SK-N-SH (cell line): Measurements from ENCODE around the gene CCNY. TPM values are rescaled to one million over a fixed set of nuclear protein-coding genes. Genes with fewer than 3 reads are reported as not detected.

Experiments
- CTCF ChIA-PET: fragments of 300-600, 350-600 bp; formaldehyde crosslinking; extraction: SDS; loops from one replicate; lab custom pipeline; 2021; lab: Yijun Ruan, JAX
- POLR2A ChIA-PET: fragments of 350-600 bp; sonication (Branson Sonifier 250); formaldehyde crosslinking; extraction: SDS; loops from one replicate; lab custom pipeline; 2020; ENCODE audit warnings: antibody characterized with exemption, inconsistent platforms; lab: Yijun Ruan, JAX
- DNase-seq: peaks from one replicate; pipeline ENCODE4 v3.0.0; 2012
- H2AFZ ChIP-seq: fragments of 200-600 bp; sonication (generic); 2 replicates; pipeline ENCODE4 v1.8.1; 2016; ENCODE audit warnings: antibody characterized with exemption, mild to moderate bottlenecking, low read depth
- H3F3A ChIP-seq: fragments of 200-600 bp; sonication (generic); replicated peaks from 2 replicates; pipeline ENCODE3; 2016; ENCODE audit warnings: antibody characterized with exemption, mild to moderate bottlenecking; ENCODE audit not compliant: insufficient read depth
- H3K27ac ChIP-seq, 2 experiments: fragments of 200-500 bp in 1 of 2; fragments of 200-600 bp in 1 of 2; sonication (Bioruptor generic) in 1 of 2; sonication (generic), shearing (Covaris generic) in 1 of 2; 2 replicates each; pipeline versions ENCODE4 v1.5.1 to v1.6.1; 2014 to 2016; ENCODE audit warnings: low read depth in 2 of 2, inconsistent platforms in 1 of 2, low read length in 1 of 2, mild to moderate bottlenecking in 1 of 2, mixed read lengths in 1 of 2
- H3K27me3 ChIP-seq: fragments of 200-600 bp; sonication (generic), shearing (Covaris generic); 2 replicates; pipeline ENCODE4 v1.6.1; 2016; ENCODE audit warnings: mixed run types; ENCODE audit not compliant: insufficient read depth
- H3K36me3 ChIP-seq, 2 experiments: fragments of 200-500 bp in 1 of 2; fragments of 200-600 bp in 1 of 2; sonication (Bioruptor generic) in 1 of 2; sonication (generic) in 1 of 2; replicated peaks in 1 of 2; 2 replicates each; pipeline versions ENCODE3 to v1.5.1; 2014 to 2016; ENCODE audit warnings: low read length in 1 of 2, mild to moderate bottlenecking in 1 of 2; ENCODE audit not compliant: insufficient read depth in 2 of 2, control insufficient read depth in 1 of 2
- H3K4me1 ChIP-seq, 2 experiments: fragments of 200-500 bp in 1 of 2; fragments of 200-600 bp in 1 of 2; sonication (Bioruptor generic) in 1 of 2; sonication (generic), shearing (Covaris generic) in 1 of 2; 2 replicates each; pipeline versions ENCODE4 v1.5.1 to v1.6.1; 2014 to 2016; ENCODE audit warnings: low read depth in 1 of 2, low read length in 1 of 2, mixed run types in 1 of 2; ENCODE audit not compliant: insufficient read depth in 2 of 2, control insufficient read depth in 1 of 2
- H3K4me2 ChIP-seq: fragments of 200-600 bp; sonication (generic), shearing (Covaris generic); 2 replicates; pipeline ENCODE4 v1.6.1; 2017; ENCODE audit warnings: mixed run types
- H3K4me3 ChIP-seq, 2 experiments: fragments of 200-500 bp in 1 of 2; fragments of 200-600 bp in 1 of 2; sonication (Bioruptor generic) in 1 of 2; sonication (generic), shearing (Covaris generic) in 1 of 2; 2 replicates each; pipeline versions ENCODE4 v1.5.1 to v1.8.1; 2014 to 2016; ENCODE audit warnings: low read depth in 2 of 2, inconsistent platforms in 1 of 2, low read length in 1 of 2, mild to moderate bottlenecking in 1 of 2, mixed read lengths in 1 of 2, moderate library complexity in 1 of 2
- H3K79me2 ChIP-seq: fragments of 200-600 bp; sonication (generic); 2 replicates; pipeline ENCODE4 v1.8.1; 2017; ENCODE audit warnings: mild to moderate bottlenecking; ENCODE audit not compliant: insufficient read depth
- H3K9ac ChIP-seq: fragments of 200-600 bp; sonication (generic); 2 replicates; pipeline ENCODE4 v1.6.1; 2017; ENCODE audit warnings: mixed run types
- H3K9me2 ChIP-seq: fragments of 200-600 bp; sonication (generic); 2 replicates; pipeline ENCODE4 v1.6.1; 2017; ENCODE audit warnings: mixed run types
- H3K9me3 ChIP-seq: fragments of 200-600 bp; sonication (generic); 2 replicates; pipeline ENCODE4 v1.6.1; 2017; ENCODE audit warnings: mixed run types, mild to moderate bottlenecking, moderate library complexity
- H4K20me1 ChIP-seq: fragments of 200-600 bp; sonication (generic); 2 replicates; pipeline ENCODE4 v1.6.1; 2017; ENCODE audit warnings: mild to moderate bottlenecking, mixed run types; ENCODE audit not compliant: insufficient read depth
- EZH2phosphoT487 ChIP-seq: fragments of 200-600 bp; sonication (generic); IDR thresholded peaks from 2 replicates; pipeline ENCODE4 v1.6.1; 2017; ENCODE audit warnings: low read depth, mixed run types, mild to moderate bottlenecking, antibody characterized with exemption, moderate library complexity, borderline replicate concordance
- FOSL2 ChIP-seq: IDR thresholded peaks from 2 replicates; pipeline ENCODE4 v1.4.0; 2012; ENCODE audit warnings: low read depth, mild to moderate bottlenecking, moderate library complexity, borderline replicate concordance
- FOXM1 ChIP-seq: IDR thresholded peaks from 2 replicates; pipeline ENCODE4 v1.4.0; 2012; ENCODE audit warnings: low read depth, mild to moderate bottlenecking
- GABPA ChIP-seq: IDR thresholded peaks from 2 replicates; pipeline ENCODE4 v1.4.0; 2012; ENCODE audit warnings: low read depth, mild to moderate bottlenecking
- IRF3 ChIP-seq: fragments of 150-350 bp; IDR thresholded peaks from 2 replicates; pipeline ENCODE4 v1.6.1; 2016; ENCODE audit warnings: mild to moderate bottlenecking, low read depth, low read length
- MEF2A ChIP-seq: IDR thresholded peaks from 2 replicates; pipeline ENCODE4 v1.4.0; 2012; ENCODE audit warnings: low read depth, borderline replicate concordance
- MXI1 ChIP-seq: IDR thresholded peaks from 2 replicates; pipeline ENCODE4 v1.6.1; 2012; ENCODE audit warnings: mild to moderate bottlenecking, low read depth, low read length, improper control_type of control experiment
- NFIC ChIP-seq: IDR thresholded peaks from 2 replicates; pipeline ENCODE4 v1.4.0; 2012; ENCODE audit warnings: borderline replicate concordance
- NRF1 ChIP-seq: IDR thresholded peaks from 2 replicates; pipeline ENCODE4 v1.6.1; 2012; ENCODE audit warnings: low read depth, mild to moderate bottlenecking, low read length
- PBX3 ChIP-seq: IDR thresholded peaks from 2 replicates; pipeline ENCODE4; 2012
- POLR2AphosphoS5 ChIP-seq: IDR thresholded peaks from 2 replicates; pipeline ENCODE4 v1.6.1; 2012; ENCODE audit warnings: low read depth, low read length
- RAD21 ChIP-seq: IDR thresholded peaks from 2 replicates; pipeline ENCODE4 v1.6.1; 2012; ENCODE audit warnings: mild to moderate bottlenecking, low read length
- RCOR1 ChIP-seq: fragments of 150-350 bp; IDR thresholded peaks from 2 replicates; pipeline ENCODE4 v1.6.1; 2017; ENCODE audit warnings: antibody characterized with exemption, low read length
- SMC3 ChIP-seq: IDR thresholded peaks from 2 replicates; pipeline ENCODE4 v1.6.1; 2012; ENCODE audit warnings: low read depth, low read length, improper control_type of control experiment
- TEAD4 ChIP-seq: IDR thresholded peaks from 2 replicates; pipeline ENCODE4 v1.4.0; 2012; ENCODE audit warnings: mild to moderate bottlenecking, borderline replicate concordance; ENCODE audit not compliant: insufficient read depth
- WGBS: methylation state at CpG from one replicate; pipeline ENCODE4 v1.1.6; 2017; ENCODE audit warnings: low lambda C conversion rate; 5-methylcytosine and 5-hydroxymethylcytosine counted together
- polyA plus RNA-seq, 3 experiments: library from polyadenylated mRNA; depleted of rRNA; stranded (reverse); fragments of >200 nt; gene quantifications; 2 replicates each; pipeline ENCODE4 v1.2.3, GENCODE V29; 2012
- TF ChIP-seq, protein P1 (sequence below): fragments of 150-350 bp; IDR thresholded peaks from 2 replicates; pipeline ENCODE4 v1.6.1; 2017; ENCODE audit warnings: antibody characterized with exemption, low read length, low read depth, borderline replicate concordance

The CCNY gene
- polyA plus RNA-seq, 1 of the 3 experiments (the other 2 are of a cell fraction): 29.4 TPM

DNA sequence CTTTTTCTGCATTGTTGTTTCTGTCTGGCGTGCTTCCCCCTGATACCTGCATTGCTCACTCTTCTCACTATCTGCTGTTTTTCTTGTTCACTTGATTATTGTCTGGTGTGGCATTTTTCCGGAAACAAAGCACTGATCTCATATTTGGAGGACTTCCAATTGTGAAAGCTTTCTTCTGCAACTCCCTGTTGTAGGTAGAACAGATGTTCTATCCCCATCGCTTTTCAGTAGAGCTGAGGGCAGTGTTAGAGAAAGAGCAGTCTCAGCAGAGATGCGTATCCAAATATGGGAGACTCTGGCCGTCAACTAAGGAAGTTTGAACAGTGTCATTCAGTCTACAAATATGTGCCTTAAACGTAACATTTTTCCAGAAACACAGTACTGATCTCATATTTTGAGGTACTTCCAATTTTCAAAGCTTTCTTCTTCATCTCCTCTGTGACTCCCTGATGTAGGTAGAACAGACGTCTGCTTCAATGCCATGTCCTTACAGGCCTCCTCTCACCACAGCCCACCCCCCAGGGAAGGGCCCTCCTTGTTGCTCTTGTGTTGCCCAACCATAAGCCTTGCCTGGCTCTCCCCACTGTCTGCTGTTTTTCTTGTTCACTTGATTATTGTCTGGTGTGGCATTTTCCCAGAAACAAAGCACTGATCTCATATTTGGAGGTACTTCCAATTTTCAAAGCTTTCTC is 241.8 kb downstream of the CCNY start:
- CTCF ChIA-PET: interaction anchor here (1.6 to 11.3 kb wide), 2 partner anchors 11 to 16 kb away, joined by 6 to 68 read pairs; no protein-coding TSS in a partner anchor
- 79% methylated on average over 7 of the region's 7 CpGs for WGBS
- no peak overlapping the region for H3K4me2 ChIP-seq

GRCh38 chr10:35578618-35578956 is 242.3 kb downstream of the CCNY start:
- H3K4me3 ChIP-seq: no peak overlapping the region
- H3F3A ChIP-seq: peaks cover 4% of the 10 kb centered on the region
- no peaks in the 10 kb centered on the region for H3K9me3 ChIP-seq
- CTCF ChIA-PET: interaction anchor here (1.6 to 11.3 kb wide), 2 partner anchors 10 to 16 kb away, joined by 6 to 68 read pairs; no protein-coding TSS in a partner anchor
- H3K36me3 ChIP-seq: no peaks in the 10 kb centered on the region
- no peaks in the 10 kb centered on the region for H3K79me2 ChIP-seq
- H3K9ac ChIP-seq: no peak overlapping the region
- WGBS: 100% methylated on average over 4 of the region's 4 CpGs
- no peaks in the 10 kb centered on the region for H3K27me3 ChIP-seq
- H3K4me2 ChIP-seq: no peak overlapping the region
- no peak for DNase-seq
- H3K27ac ChIP-seq: no peak overlapping the region
- H3K9me2 ChIP-seq: no peaks in the 10 kb centered on the region
- TF ChIP-seq IRF3: no peak
- no peak for TF ChIP-seq TEAD4
- no peak for TF ChIP-seq FOSL2
- TF ChIP-seq MXI1: no peak
- TF ChIP-seq, protein P1, sequence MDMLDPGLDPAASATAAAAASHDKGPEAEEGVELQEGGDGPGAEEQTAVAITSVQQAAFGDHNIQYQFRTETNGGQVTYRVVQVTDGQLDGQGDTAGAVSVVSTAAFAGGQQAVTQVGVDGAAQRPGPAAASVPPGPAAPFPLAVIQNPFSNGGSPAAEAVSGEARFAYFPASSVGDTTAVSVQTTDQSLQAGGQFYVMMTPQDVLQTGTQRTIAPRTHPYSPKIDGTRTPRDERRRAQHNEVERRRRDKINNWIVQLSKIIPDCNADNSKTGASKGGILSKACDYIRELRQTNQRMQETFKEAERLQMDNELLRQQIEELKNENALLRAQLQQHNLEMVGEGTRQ: no peak
- no peak for TF ChIP-seq PBX3
- no peak for TF ChIP-seq RAD21
- no peak for TF ChIP-seq EZH2phosphoT487
- TF ChIP-seq RCOR1: no peak
- TF ChIP-seq FOXM1: no peak
- TF ChIP-seq POLR2AphosphoS5: no peak
- TF ChIP-seq MEF2A: no peak
- TF ChIP-seq NRF1: no peak
- no peak for TF ChIP-seq SMC3
- no peak for TF ChIP-seq NFIC
- TF ChIP-seq GABPA: no peak
- TF ChIP-seq, all 33 proteins: peak for 0
- Histone ChIP-seq H3K4me1 (no peaks in the 10 kb centered on the region; a peak in 1 of 4 replicates), H2AFZ (no peak overlapping the region), H4K20me1 (no peaks in the 10 kb centered on the region)
- POLR2A ChIA-PET: no interaction called here

More for the DNA sequence above, 241.8 kb downstream of the CCNY start:
- Histone ChIP-seq H3K27me3 (no peaks in the 10 kb centered on the region), H3K9me2 (no peaks in the 10 kb centered on the region), H3K4me1 (no peaks in the 10 kb centered on the region; a peak in 1 of 4 replicates), H2AFZ (no peak overlapping the region), H3K36me3 (no peaks in the 10 kb centered on the region), H3K9ac (no peak overlapping the region), H3K9me3 (no peaks in the 10 kb centered on the region), H3K79me2 (no peaks in the 10 kb centered on the region), H3K4me3 (no peak overlapping the region), H3F3A (peaks cover 4% of the 10 kb centered on the region), H3K27ac (no peak overlapping the region), H4K20me1 (no peaks in the 10 kb centered on the region)
- TF ChIP-seq GABPA: no peak
- POLR2A ChIA-PET: no interaction called here
- no peak for DNase-seq
